PC-9 (cell line): ENCODE results near the gene CHMP3. TPM values are rescaled to one million over a fixed set of nuclear protein-coding genes. Genes with fewer than 3 reads are reported as not detected.

Source experiments
- BruUV-seq: library from RNA; stranded (reverse); fragments of 400-500 nt; replicated peaks from 2 replicates; lab custom pipeline; 2021; lab: Mats Ljungman, UMichigan
- CTCF ChIA-PET: fragments of 300-600 bp; sonication (Branson Sonifier 250); formaldehyde crosslinking; loops from one replicate; lab custom pipeline; 2022; ENCODE audit warnings: antibody characterized with exemption; lab: Charles Lee
- POLR2A ChIA-PET: fragments of 300-600 bp; sonication (Branson Sonifier 250); formaldehyde crosslinking; loops from one replicate; lab custom pipeline; 2022; ENCODE audit warnings: antibody characterized with exemption; ENCODE audit not compliant: unreplicated experiment; lab: Charles Lee
- DNase-seq, 2 experiments: peaks; one replicate each; pipeline versions ENCODE4 v3.0.0 to v3.0.0-alpha.2; 2015 to 2022; ENCODE audit warnings: mixed read lengths in 1 of 2
- H2AFZ ChIP-seq: fragments of 200-600 bp; sonication (generic); 2 replicates; pipeline ENCODE4 v1.8.1; 2017; ENCODE audit warnings: antibody characterized with exemption
- H3F3A ChIP-seq: fragments of 200-600 bp; sonication (generic); 2 replicates; pipeline ENCODE4 v1.8.1; 2017; ENCODE audit warnings: antibody characterized with exemption, mild to moderate bottlenecking, low read depth; ENCODE audit not compliant: insufficient read depth
- H3K27ac ChIP-seq: fragments of 200-600 bp; sonication (generic); 2 replicates; pipeline ENCODE4 v1.6.1; 2016; ENCODE audit warnings: mixed run types
- H3K27me3 ChIP-seq: fragments of 200-600 bp; sonication (generic); 2 replicates; pipeline ENCODE4 v1.6.1; 2016; ENCODE audit warnings: low read depth, mixed run types; ENCODE audit not compliant: insufficient read depth
- H3K36me3 ChIP-seq: fragments of 200-600 bp; sonication (generic); 2 replicates; pipeline ENCODE4 v1.6.1; 2016; ENCODE audit warnings: low read depth, mixed run types
- H3K4me1 ChIP-seq: fragments of 200-600 bp; sonication (generic); replicated peaks from 2 replicates; pipeline ENCODE4 v1.6.1; 2016; ENCODE audit warnings: mixed run types; ENCODE audit not compliant: insufficient read depth
- H3K4me2 ChIP-seq: fragments of 200-600 bp; sonication (generic); 2 replicates; pipeline ENCODE4 v1.6.1; 2017; ENCODE audit warnings: mixed run types
- H3K4me3 ChIP-seq: fragments of 200-600 bp; sonication (generic); 2 replicates; pipeline ENCODE4 v1.6.1; 2016; ENCODE audit warnings: mixed run types
- H3K79me2 ChIP-seq: fragments of 200-600 bp; sonication (generic); 2 replicates; pipeline ENCODE4 v1.6.1; 2017; ENCODE audit warnings: low read depth, mixed run types
- H3K9me2 ChIP-seq: fragments of 200-600 bp; sonication (generic); 2 replicates; pipeline ENCODE4 v1.8.1; 2017; ENCODE audit warnings: mild to moderate bottlenecking; ENCODE audit not compliant: insufficient read depth
- H3K9me3 ChIP-seq: fragments of 200-600 bp; sonication (generic); 2 replicates; pipeline ENCODE4 v1.8.1; 2016; ENCODE audit warnings: low read depth; ENCODE audit not compliant: insufficient read depth
- H4K20me1 ChIP-seq: fragments of 200-600 bp; sonication (generic); 2 replicates; pipeline ENCODE4 v1.8.1; 2017; ENCODE audit not compliant: insufficient read depth
- EZH2 ChIP-seq: fragments of 200-600 bp; sonication (generic); IDR thresholded peaks from 2 replicates; pipeline ENCODE4 v1.8.0; 2017; ENCODE audit warnings: antibody characterized with exemption, low read depth
- intact Hi-C: fragments of 100-400 bp; cut with micrococcal nuclease; formaldehyde crosslinking; loops from one replicate; pipeline ENCODE4 v1.10.0; 2022; ENCODE audit not compliant: unreplicated experiment
- total RNA-seq: library from RNA; stranded (reverse); gene quantifications from 2 replicates; pipeline ENCODE4 v1.2.3, GENCODE V29; 2021
- TF ChIP-seq, protein P1 (sequence below): fragments of 200-600 bp; sonication (generic); conservative IDR thresholded peaks from 2 replicates; pipeline ENCODE4 v1.6.1; 2017; ENCODE audit warnings: mixed run types, antibody characterized with exemption, mild to moderate bottlenecking, moderate library complexity

CHMP3 gene
- total RNA-seq, 1 experiment from 2014 or later = 108 TPM

DNA sequence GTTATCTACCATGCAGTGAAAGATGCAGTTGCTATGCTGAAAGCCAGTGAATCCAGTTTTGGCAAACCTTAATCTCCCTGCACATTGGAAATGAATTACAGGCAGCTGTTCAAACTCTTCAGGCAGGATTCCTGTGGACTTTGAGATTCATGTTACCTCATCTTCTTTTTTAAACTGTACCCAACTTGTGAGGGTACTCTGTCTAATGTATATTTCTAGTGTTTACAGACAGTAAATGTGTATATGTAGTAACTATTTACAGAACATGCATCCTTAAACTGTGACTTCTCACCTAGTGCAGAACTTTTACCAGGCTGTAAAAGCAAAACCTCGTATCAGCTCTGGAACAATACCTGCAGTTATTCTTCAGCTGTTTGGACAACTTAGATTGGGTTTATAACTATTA lies 71.2 kb downstream of the CHMP3 start:
- peaks cover 53% of the 10 kb centered on the region for H3K36me3 ChIP-seq
- BruUV-seq = no TSS peak

DNA sequence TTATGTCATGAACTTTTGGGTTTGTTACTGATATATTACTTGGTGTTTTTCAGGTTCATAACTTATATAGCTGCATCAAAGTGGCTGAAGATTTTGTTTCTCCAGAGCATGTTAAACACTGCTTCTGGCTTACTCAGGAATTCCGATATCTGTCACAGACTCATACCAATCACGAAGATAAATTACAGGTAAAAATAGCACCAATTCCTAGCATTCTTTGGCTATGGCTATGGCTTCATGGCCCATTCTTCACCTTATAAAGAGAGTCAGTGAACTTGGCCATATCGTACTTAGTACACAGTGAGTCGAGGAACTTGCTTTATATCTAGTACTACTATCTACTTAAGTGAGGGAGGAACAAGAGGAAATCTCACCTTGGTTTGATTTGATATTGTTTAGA lies 72.2 kb downstream of the CHMP3 start:
- BruUV-seq = no TSS peak
- no peak overlapping the region for H3K4me3 ChIP-seq
- H3K9me3 ChIP-seq = 0 out of 2 replicates have a peak, but pooled peaks cover 4% of the 10 kb centered on the region
- peaks cover 55% of the 10 kb centered on the region for H3K36me3 ChIP-seq
- no peaks in the 10 kb centered on the region for H3K9me2 ChIP-seq
- intact Hi-C loops = no loop called here
- ChIA-PET CTCF (no interaction called here), POLR2A (no interaction called here)
- no peaks in the 10 kb centered on the region for H3K27me3 ChIP-seq
- no peak overlapping the region for H3K27ac ChIP-seq
- H2AFZ ChIP-seq = no peak overlapping the region
- H3K4me2 ChIP-seq = no peak overlapping the region
- 0 out of 2 replicates have a peak, but pooled peaks cover 3% of the 10 kb centered on the region for H3F3A ChIP-seq
- H3K79me2 ChIP-seq = no peaks in the 10 kb centered on the region
- no peak for DNase-seq
- H3K4me1 ChIP-seq = no peaks in the 10 kb centered on the region
- no peaks in the 10 kb centered on the region; the same call in 1 of the 2 replicates for H4K20me1 ChIP-seq
- no peak for TF ChIP-seq EZH2
- TF ChIP-seq, protein P1, sequence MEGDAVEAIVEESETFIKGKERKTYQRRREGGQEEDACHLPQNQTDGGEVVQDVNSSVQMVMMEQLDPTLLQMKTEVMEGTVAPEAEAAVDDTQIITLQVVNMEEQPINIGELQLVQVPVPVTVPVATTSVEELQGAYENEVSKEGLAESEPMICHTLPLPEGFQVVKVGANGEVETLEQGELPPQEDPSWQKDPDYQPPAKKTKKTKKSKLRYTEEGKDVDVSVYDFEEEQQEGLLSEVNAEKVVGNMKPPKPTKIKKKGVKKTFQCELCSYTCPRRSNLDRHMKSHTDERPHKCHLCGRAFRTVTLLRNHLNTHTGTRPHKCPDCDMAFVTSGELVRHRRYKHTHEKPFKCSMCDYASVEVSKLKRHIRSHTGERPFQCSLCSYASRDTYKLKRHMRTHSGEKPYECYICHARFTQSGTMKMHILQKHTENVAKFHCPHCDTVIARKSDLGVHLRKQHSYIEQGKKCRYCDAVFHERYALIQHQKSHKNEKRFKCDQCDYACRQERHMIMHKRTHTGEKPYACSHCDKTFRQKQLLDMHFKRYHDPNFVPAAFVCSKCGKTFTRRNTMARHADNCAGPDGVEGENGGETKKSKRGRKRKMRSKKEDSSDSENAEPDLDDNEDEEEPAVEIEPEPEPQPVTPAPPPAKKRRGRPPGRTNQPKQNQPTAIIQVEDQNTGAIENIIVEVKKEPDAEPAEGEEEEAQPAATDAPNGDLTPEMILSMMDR = no peak

More for the DNA sequence above, 71.2 kb downstream of the CHMP3 start:
- Histone ChIP-seq H2AFZ (no peak overlapping the region), H3K4me2 (no peak overlapping the region), H3K27ac (no peak overlapping the region), H3K27me3 (no peaks in the 10 kb centered on the region), H3K4me1 (no peaks in the 10 kb centered on the region), H3K4me3 (no peak overlapping the region), H3K9me3 (0 out of 2 replicates have a peak, but pooled peaks cover 4% of the 10 kb centered on the region), H3K79me2 (no peaks in the 10 kb centered on the region), H3F3A (0 out of 2 replicates have a peak, but pooled peaks cover 3% of the 10 kb centered on the region), H3K9me2 (no peaks in the 10 kb centered on the region), H4K20me1 (no peaks in the 10 kb centered on the region)
- ChIA-PET POLR2A (interaction anchor here (0.6 kb wide), 1 partner anchor 129 kb away, joined by 6 read pairs; no protein-coding TSS in a partner anchor), CTCF (no interaction called here)
- TF ChIP-seq, protein P1 = no peak
- no peak for TF ChIP-seq EZH2
- no peak for DNase-seq
- intact Hi-C loops = no loop called here

DNA sequence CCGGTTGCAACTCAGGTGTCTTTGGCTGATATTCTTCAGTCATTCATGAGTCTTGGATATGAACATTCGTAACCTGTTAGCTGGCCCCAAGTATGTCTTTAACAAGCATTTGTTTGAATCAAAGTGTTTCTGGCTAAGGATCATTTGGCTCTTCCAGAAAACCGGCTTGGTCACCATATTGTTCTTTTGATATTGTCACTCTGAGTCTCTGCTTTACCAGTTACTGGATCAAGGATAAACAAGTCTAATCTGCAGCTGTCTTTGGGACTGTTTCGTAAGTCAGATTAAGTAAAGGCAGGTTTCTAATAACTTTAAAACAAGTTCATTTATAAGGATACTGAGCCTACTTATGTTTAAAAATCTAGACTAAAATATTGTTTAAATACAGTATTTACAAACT lies 73.0 kb downstream of the CHMP3 start:
- POLR2A ChIA-PET = interaction anchor here (0.6 kb wide), 1 partner anchor 47 kb away, joined by 4 read pairs; no protein-coding TSS in a partner anchor
- H3K36me3 ChIP-seq = peaks cover 63% of the 10 kb centered on the region

More for the DNA sequence above, 73.0 kb downstream of the CHMP3 start:
- no peak overlapping the region for H2AFZ ChIP-seq
- H3K9me3 ChIP-seq = no peaks in the 10 kb centered on the region
- CTCF ChIA-PET = no interaction called here
- intact Hi-C loops = no loop called here
- H3K27ac ChIP-seq = no peak overlapping the region
- H3K4me3 ChIP-seq = no peak overlapping the region
- H3K4me2 ChIP-seq = no peak overlapping the region
- H3K27me3 ChIP-seq = no peaks in the 10 kb centered on the region
- no peaks in the 10 kb centered on the region for H3K4me1 ChIP-seq
- no TSS peak for BruUV-seq
- H3K9me2 ChIP-seq = no peaks in the 10 kb centered on the region
- H3F3A ChIP-seq = 0 out of 2 replicates have a peak, but pooled peaks cover 3% of the 10 kb centered on the region
- H3K79me2 ChIP-seq = no peaks in the 10 kb centered on the region
- no peak for DNase-seq
- no peaks in the 10 kb centered on the region; the same call in 1 of the 2 replicates for H4K20me1 ChIP-seq
- TF ChIP-seq, protein P1 = no peak
- no peak for TF ChIP-seq EZH2
